PC-3 (cell line): ENCODE measurements around the gene GADL1. TPM values are rescaled to one million over a fixed set of nuclear protein-coding genes. Genes with fewer than 3 reads are reported as not detected.
A peak's percentile ranks its signal among the peaks of the same experiment; 100 is the strongest.

Experiments used
- ATAC-seq: fragments of 200-7000 bp; cut with Tn5 transposase; 2 replicates; pipeline ENCODE4 v1.9.1; 2020; ENCODE audit warnings: mild to moderate bottlenecking, moderate library complexity
- BruUV-seq: library from RNA; stranded (reverse); fragments of 400-500 nt; replicated peaks from 2 replicates; lab custom pipeline; 2021; lab: Mats Ljungman, UMichigan
- CTCF ChIA-PET: fragments of 300-600 bp; sonication (Branson Sonifier 250); formaldehyde crosslinking; loops from one replicate; lab custom pipeline; 2022; ENCODE audit warnings: antibody characterized with exemption; lab: Charles Lee
- POLR2A ChIA-PET: fragments of 300-600 bp; sonication (Branson Sonifier 250); formaldehyde crosslinking; loops from one replicate; lab custom pipeline; 2022; ENCODE audit warnings: antibody characterized with exemption; ENCODE audit not compliant: unreplicated experiment; lab: Charles Lee
- DNase-seq: peaks from one replicate; pipeline ENCODE4 v3.0.0-alpha.2; 2015
- H2AFZ ChIP-seq: fragments of 300-600 bp; sonication (generic); 2 replicates; pipeline ENCODE4 v1.6.0; 2016; ENCODE audit warnings: antibody characterized with exemption, low read length
- H3F3A ChIP-seq: fragments of 300-600 bp; sonication (generic); one replicate; pipeline ENCODE4 v1.6.0; 2017; ENCODE audit warnings: antibody characterized with exemption, low read length, control low read depth, mild to moderate bottlenecking; ENCODE audit not compliant: unreplicated experiment
- H3K27ac ChIP-seq: fragments of 300-600 bp; sonication (generic); 2 replicates; pipeline ENCODE4 v1.5.1; 2016; ENCODE audit warnings: mild to moderate bottlenecking, low read length
- H3K27me3 ChIP-seq: fragments of 300-600 bp; sonication (generic); 2 replicates; pipeline ENCODE4 v1.6.1; 2016; ENCODE audit warnings: low read length, mixed read lengths
- H3K36me3 ChIP-seq: fragments of 300-600 bp; sonication (generic); 2 replicates; pipeline ENCODE4 v1.6.1; 2016; ENCODE audit warnings: low read depth, mixed run types, low read length, mixed read lengths
- H3K4me1 ChIP-seq: fragments of 300-600 bp; sonication (generic); 2 replicates; pipeline ENCODE4 v1.5.1; 2016; ENCODE audit warnings: low read length; ENCODE audit not compliant: insufficient read depth
- H3K4me2 ChIP-seq: fragments of 300-600 bp; sonication (generic); 2 replicates; pipeline ENCODE4 v1.6.0; 2016; ENCODE audit warnings: low read length
- H3K4me3 ChIP-seq: fragments of 300-600 bp; sonication (generic); 2 replicates; pipeline ENCODE4 v1.5.1; 2016; ENCODE audit warnings: mild to moderate bottlenecking, low read length, mixed read lengths
- H3K79me2 ChIP-seq: fragments of 300-600 bp; sonication (generic); 2 replicates; pipeline ENCODE4 v1.6.1; 2017; ENCODE audit warnings: low read length, mixed read lengths
- H3K9ac ChIP-seq: fragments of 300-600 bp; sonication (generic); 2 replicates; pipeline ENCODE4 v1.6.0; 2016; ENCODE audit warnings: mild to moderate bottlenecking, low read length
- H3K9me2 ChIP-seq: fragments of 300-600 bp; sonication (generic); replicated peaks from 2 replicates; pipeline ENCODE4 v1.6.1; 2016; ENCODE audit warnings: mixed run types, low read length, mixed read lengths
- H3K9me3 ChIP-seq: fragments of 300-600 bp; sonication (generic); 2 replicates; pipeline ENCODE4 v1.6.1; 2016; ENCODE audit warnings: low read length, mixed read lengths
- H4K20me1 ChIP-seq: fragments of 300-600 bp; sonication (generic); 2 replicates; pipeline ENCODE4 v1.6.1; 2016; ENCODE audit warnings: low read length, mixed read lengths
- EZH2 ChIP-seq: fragments of 300-600 bp; sonication (generic); IDR thresholded peaks from one replicate; pipeline ENCODE4 v1.6.1; 2017; ENCODE audit warnings: antibody characterized with exemption, mild to moderate bottlenecking, low read length; ENCODE audit not compliant: unreplicated experiment
- EZH2phosphoT487 ChIP-seq: fragments of 300-600 bp; sonication (generic); IDR thresholded peaks from 2 replicates; pipeline ENCODE4 v1.6.1; 2018; ENCODE audit warnings: mild to moderate bottlenecking, antibody characterized with exemption, low read length, borderline replicate concordance
- intact Hi-C: fragments of 100-400 bp; cut with micrococcal nuclease; formaldehyde crosslinking; loops from 2 replicates; pipeline ENCODE4 v1.9.0; 2023
- total RNA-seq: library from RNA; depleted of rRNA; stranded (reverse); fragments of >200 nt; gene quantifications from 2 replicates; pipeline ENCODE4 v1.2.3, GENCODE V29; 2014
- TF ChIP-seq, protein P1 (sequence below): fragments of 300-600 bp; sonication (generic); conservative IDR thresholded peaks from 2 replicates; pipeline ENCODE4 v1.5.1; 2017; ENCODE audit warnings: antibody characterized with exemption, low read depth, mild to moderate bottlenecking, low read length

Gene GADL1
- total RNA-seq, 1 experiment from 2014 or later: not detected

DNA sequence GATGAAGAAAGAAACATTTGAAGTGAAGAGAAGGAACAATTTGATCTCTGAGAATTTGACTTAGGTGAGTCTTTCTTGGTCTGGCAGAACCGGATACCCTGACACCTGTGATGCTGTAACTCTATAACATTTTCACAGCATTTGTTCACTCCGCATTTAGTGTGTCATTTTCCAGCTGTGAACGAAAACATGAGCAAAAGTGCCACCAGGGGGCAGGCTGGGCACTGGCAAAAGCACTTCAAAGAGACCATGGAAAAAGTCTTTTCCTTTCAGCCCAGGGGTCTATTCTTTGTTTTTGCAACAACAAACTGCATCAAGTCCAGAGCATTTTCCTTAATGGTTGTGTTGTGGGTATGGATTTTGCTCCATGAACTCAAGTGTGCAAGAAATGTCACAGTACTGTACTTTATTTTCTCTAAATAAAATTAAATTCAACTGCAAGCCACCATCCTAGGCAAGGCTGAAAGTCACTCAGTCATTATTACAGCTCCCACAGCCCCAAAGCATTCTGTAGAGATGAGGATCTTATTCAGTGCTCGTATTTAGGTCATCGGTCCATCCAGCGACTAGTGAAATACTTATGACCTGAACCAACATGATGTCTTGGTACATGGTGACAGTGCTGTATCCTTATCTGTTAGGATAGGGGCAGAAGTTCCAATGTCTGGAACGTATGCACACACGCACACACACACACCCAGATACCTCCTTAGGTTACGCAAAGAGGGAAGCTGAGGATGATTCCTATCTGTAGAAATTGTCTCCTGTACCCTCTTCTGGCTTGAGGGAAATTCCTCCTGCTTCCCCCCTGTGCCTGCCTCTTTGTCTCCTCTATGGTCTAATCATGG lies 125.5 kb downstream of the GADL1 start:
- Histone ChIP-seq H3K9ac (no peak overlapping the region), H3K9me3 (no peaks in the 10 kb centered on the region), H4K20me1 (no peaks in the 10 kb centered on the region), H3K9me2 (no peaks in the 10 kb centered on the region), H3K36me3 (no peaks in the 10 kb centered on the region), H2AFZ (no peak overlapping the region), H3K27me3 (no peaks in the 10 kb centered on the region), H3K4me3 (no peak overlapping the region), H3K79me2 (no peaks in the 10 kb centered on the region), H3F3A (no peaks in the 10 kb centered on the region), H3K4me2 (no peak overlapping the region), H3K27ac (no peak overlapping the region), H3K4me1 (peaks cover 34% of the 10 kb centered on the region)
- 0 out of 2 replicates have a peak, but pooled peaks have one; percentile 23 for ATAC-seq
- BruUV-seq: no TSS peak
- intact Hi-C loops: loop anchor here (1.0 kb wide), 2 partner anchors 165 to 363 kb away; no protein-coding TSS in a partner anchor
- peak; percentile 87 for DNase-seq
- ChIA-PET CTCF (interaction anchor here (0.5 to 1.8 kb wide), 7 partner anchors 91 to 764 kb away, joined by 3 to 8 read pairs (median 3); no protein-coding TSS in a partner anchor), POLR2A (interaction anchor here (1.2 kb wide), 1 partner anchor 763 kb away, joined by 6 read pairs; the partner anchor contains the start of gene STT3B)
- no peak for TF ChIP-seq EZH2phosphoT487
- TF ChIP-seq, protein P1, sequence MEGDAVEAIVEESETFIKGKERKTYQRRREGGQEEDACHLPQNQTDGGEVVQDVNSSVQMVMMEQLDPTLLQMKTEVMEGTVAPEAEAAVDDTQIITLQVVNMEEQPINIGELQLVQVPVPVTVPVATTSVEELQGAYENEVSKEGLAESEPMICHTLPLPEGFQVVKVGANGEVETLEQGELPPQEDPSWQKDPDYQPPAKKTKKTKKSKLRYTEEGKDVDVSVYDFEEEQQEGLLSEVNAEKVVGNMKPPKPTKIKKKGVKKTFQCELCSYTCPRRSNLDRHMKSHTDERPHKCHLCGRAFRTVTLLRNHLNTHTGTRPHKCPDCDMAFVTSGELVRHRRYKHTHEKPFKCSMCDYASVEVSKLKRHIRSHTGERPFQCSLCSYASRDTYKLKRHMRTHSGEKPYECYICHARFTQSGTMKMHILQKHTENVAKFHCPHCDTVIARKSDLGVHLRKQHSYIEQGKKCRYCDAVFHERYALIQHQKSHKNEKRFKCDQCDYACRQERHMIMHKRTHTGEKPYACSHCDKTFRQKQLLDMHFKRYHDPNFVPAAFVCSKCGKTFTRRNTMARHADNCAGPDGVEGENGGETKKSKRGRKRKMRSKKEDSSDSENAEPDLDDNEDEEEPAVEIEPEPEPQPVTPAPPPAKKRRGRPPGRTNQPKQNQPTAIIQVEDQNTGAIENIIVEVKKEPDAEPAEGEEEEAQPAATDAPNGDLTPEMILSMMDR: peak; percentile 96

DNA sequence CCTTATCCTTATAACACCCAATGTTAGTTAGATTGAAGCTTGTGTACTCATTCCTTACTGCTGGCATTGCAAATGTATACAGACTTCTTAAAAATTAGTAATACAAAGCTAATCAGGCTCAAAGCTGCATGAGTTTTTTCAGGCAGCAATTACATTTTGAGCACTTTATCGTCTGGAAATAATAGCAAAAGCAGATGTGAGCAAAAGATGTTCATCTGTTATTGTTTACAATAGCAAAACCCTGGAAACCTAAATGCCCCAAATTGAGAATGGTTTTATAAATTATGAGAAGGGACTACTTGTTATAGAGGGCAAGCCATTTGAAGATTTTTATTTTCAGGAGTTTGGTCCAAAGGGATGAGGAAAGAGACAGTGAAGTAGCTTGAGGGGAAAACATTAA lies 126.4 kb downstream of the GADL1 start:
- TF ChIP-seq, protein P1: no peak
- TF ChIP-seq EZH2phosphoT487 (no peak), EZH2 (no peak)
- H3K9me3 ChIP-seq: no peaks in the 10 kb centered on the region
- intact Hi-C loops: loop anchor here (1.0 kb wide), 2 partner anchors 166 to 364 kb away; no protein-coding TSS in a partner anchor
- CTCF ChIA-PET: interaction anchor here (0.5 to 0.7 kb wide), 7 partner anchors 92 to 868 kb away, joined by 3 to 7 read pairs (median 3); no protein-coding TSS in a partner anchor
- H3K27ac ChIP-seq: no peak overlapping the region
- no peaks in the 10 kb centered on the region for H4K20me1 ChIP-seq
- no peak overlapping the region for H2AFZ ChIP-seq
- no peak overlapping the region for H3K4me2 ChIP-seq
- no peaks in the 10 kb centered on the region for H3K27me3 ChIP-seq
- H3K9me2 ChIP-seq: no peaks in the 10 kb centered on the region
- H3K79me2 ChIP-seq: no peaks in the 10 kb centered on the region
- no peaks in the 10 kb centered on the region for H3F3A ChIP-seq
- BruUV-seq: no TSS peak
- peaks cover 34% of the 10 kb centered on the region for H3K4me1 ChIP-seq
- POLR2A ChIA-PET: no interaction called here
- ATAC-seq (no peak), DNase-seq (no peak)
- no peak overlapping the region for H3K4me3 ChIP-seq
- no peak overlapping the region for H3K9ac ChIP-seq
- no peaks in the 10 kb centered on the region for H3K36me3 ChIP-seq
